Hepatocyte (in vitro differentiated cells): Measurements from ENCODE around the gene BEND7. TPM values are rescaled to one million over a fixed set of nuclear protein-coding genes. Genes with fewer than 3 reads are reported as not detected.
A peak's percentile ranks its signal among the peaks of the same experiment; 100 is the strongest.

Experiments used
- DNase-seq: peaks from one replicate; pipeline ENCODE4 v3.0.0-alpha.2; 2016; ENCODE audit warnings: low spot score
- H2AFZ ChIP-seq: fragments of 200-600 bp; sonication (generic); 2 replicates; pipeline ENCODE4 v1.6.0; 2016; ENCODE audit warnings: antibody characterized with exemption, mild to moderate bottlenecking
- H3K27ac ChIP-seq: fragments of 200-600 bp; sonication (generic); 2 replicates; pipeline ENCODE4 v1.5.1; 2016; ENCODE audit warnings: mild to moderate bottlenecking
- H3K27me3 ChIP-seq: fragments of 200-600 bp; sonication (generic); 2 replicates; pipeline ENCODE4 v1.6.1; 2016
- H3K36me3 ChIP-seq: fragments of 200-600 bp; sonication (generic); replicated peaks from 2 replicates; pipeline ENCODE4 v1.5.1; 2016; ENCODE audit warnings: low read depth; ENCODE audit not compliant: insufficient read depth
- H3K4me1 ChIP-seq: fragments of 200-600 bp; sonication (generic); 2 replicates; pipeline ENCODE4 v1.5.1; 2016; ENCODE audit warnings: mild to moderate bottlenecking, moderate library complexity; ENCODE audit not compliant: insufficient read depth
- H3K4me2 ChIP-seq: fragments of 200-600 bp; sonication (generic); 2 replicates; pipeline ENCODE4 v1.6.0; 2016
- H3K4me3 ChIP-seq: fragments of 200-600 bp; sonication (generic); 2 replicates; pipeline ENCODE4 v1.5.1; 2016; ENCODE audit warnings: mild to moderate bottlenecking
- H3K79me2 ChIP-seq: fragments of 200-600 bp; sonication (generic); 2 replicates; pipeline ENCODE4 v1.6.0; 2017; ENCODE audit warnings: mild to moderate bottlenecking
- H3K9me2 ChIP-seq: fragments of 200-600 bp; sonication (generic); replicated peaks from 2 replicates; pipeline ENCODE4 v1.6.0; 2017; ENCODE audit warnings: mild to moderate bottlenecking; ENCODE audit not compliant: insufficient read depth
- H3K9me3 ChIP-seq: fragments of 200-600 bp; sonication (generic); 2 replicates; pipeline ENCODE4 v1.5.1; 2016; ENCODE audit warnings: low read depth, mild to moderate bottlenecking
- H4K20me1 ChIP-seq: fragments of 200-600 bp; sonication (generic); 2 replicates; pipeline ENCODE4 v1.6.0; 2016; ENCODE audit warnings: mild to moderate bottlenecking; ENCODE audit not compliant: insufficient read depth, poor library complexity, severe bottlenecking
- CTCF ChIP-seq: fragments of 200-600 bp; sonication (generic); IDR thresholded peaks from 2 replicates; pipeline ENCODE4 v1.5.1; 2016; ENCODE audit warnings: antibody characterized with exemption, mild to moderate bottlenecking; ENCODE audit not compliant: poor library complexity
- EZH2 ChIP-seq: fragments of 200-600 bp; sonication (generic); IDR thresholded peaks from 2 replicates; pipeline ENCODE4 v1.6.1; 2016; ENCODE audit warnings: antibody characterized with exemption, mild to moderate bottlenecking, borderline replicate concordance
- EZH2phosphoT487 ChIP-seq: fragments of 200-600 bp; sonication (generic); IDR thresholded peaks from one replicate; pipeline ENCODE4 v1.6.1; 2018; ENCODE audit warnings: antibody characterized with exemption, mild to moderate bottlenecking, low read depth, moderate library complexity; ENCODE audit not compliant: unreplicated experiment, severe bottlenecking
- WGBS: methylation state at CpG from one replicate; pipeline ENCODE4 v1.1.6; 2016; ENCODE audit warnings: low lambda C conversion rate; ENCODE audit errors: missing lambda C conversion rate; 5-methylcytosine and 5-hydroxymethylcytosine counted together
- polyA plus RNA-seq: library from polyadenylated mRNA; unstranded; fragments of >200 nt; fragmentation: Nextera tagmentation; extraction: Ambion mirVana; gene quantifications from 2 replicates; pipeline ENCODE4 v1.2.1, GENCODE V29; 2016
- total RNA-seq: library from RNA; depleted of rRNA; stranded (reverse); fragments of >200 nt; gene quantifications from 2 replicates; pipeline ENCODE4 v1.2.3, GENCODE V29; 2014

The BEND7 gene
- total and polyA plus RNA-seq, 2 experiments from 2014 or later, result 7.6 to 8.2 TPM

DNA sequence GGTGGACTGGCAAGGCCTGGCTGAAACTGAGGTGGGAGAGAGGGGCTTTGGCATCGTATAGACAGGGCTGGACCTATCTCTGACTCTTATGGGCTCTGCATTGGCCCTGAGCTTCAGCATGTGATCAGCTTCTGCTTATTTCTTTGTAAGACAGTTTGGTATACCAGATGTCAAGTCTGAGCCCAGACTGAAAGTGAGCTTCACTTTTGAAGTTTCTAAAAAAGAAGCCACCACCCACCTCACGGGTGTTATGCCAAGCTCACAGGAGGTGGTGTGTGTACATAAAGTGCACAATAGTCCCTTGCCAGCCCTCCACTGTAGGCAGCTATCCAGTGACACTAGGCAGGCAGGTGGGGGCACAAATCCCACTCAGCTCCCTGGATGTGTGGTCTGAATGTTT is 112.1 kb downstream of the BEND7 start:
- no peak for DNase-seq
- Histone ChIP-seq H3K9me3 (no peaks in the 10 kb centered on the region), H2AFZ (no peak overlapping the region), H3K79me2 (no peaks in the 10 kb centered on the region), H3K4me1 (no peaks in the 10 kb centered on the region), H3K4me3 (no peak overlapping the region), H3K27ac (no peak overlapping the region), H3K27me3 (no peaks in the 10 kb centered on the region), H4K20me1 (no peaks in the 10 kb centered on the region), H3K36me3 (no peaks in the 10 kb centered on the region), H3K4me2 (no peak overlapping the region), H3K9me2 (no peaks in the 10 kb centered on the region)
- WGBS, result 84% methylated on average over 2 of the region's 2 CpGs
- TF ChIP-seq EZH2phosphoT487 (no peak), CTCF (no peak), EZH2 (no peak)

- peak; percentile 59 for DNase-seq
- WGBS, result 58% methylated on average over 2 of the region's 2 CpGs
- H3K9me2 ChIP-seq, result no peaks in the 10 kb centered on the region
- H3K9me3 ChIP-seq, result no peaks in the 10 kb centered on the region
- H3K36me3 ChIP-seq, result no peaks in the 10 kb centered on the region
- no peaks in the 10 kb centered on the region for H3K27me3 ChIP-seq
- TF ChIP-seq EZH2phosphoT487 (no peak), EZH2 (no peak), CTCF (no peak)
- H2AFZ ChIP-seq, result no peak overlapping the region
- no peaks in the 10 kb centered on the region for H3K79me2 ChIP-seq
- no peaks in the 10 kb centered on the region for H4K20me1 ChIP-seq
- no peak overlapping the region for H3K4me3 ChIP-seq
- no peak overlapping the region for H3K4me2 ChIP-seq
- H3K27ac ChIP-seq, result peak overlapping the region; percentile 36
- no peaks in the 10 kb centered on the region for H3K4me1 ChIP-seq
Observed at GRCh38 chr10:13414855-13415254, 114.0 kb downstream of the BEND7 start.

- Histone ChIP-seq H3K27ac (peak overlapping the region; percentile 42), H3K27me3 (no peaks in the 10 kb centered on the region), H3K4me1 (no peaks in the 10 kb centered on the region), H3K4me3 (no peak overlapping the region), H3K9me2 (no peaks in the 10 kb centered on the region), H2AFZ (no peak overlapping the region), H3K4me2 (no peak overlapping the region), H3K9me3 (no peaks in the 10 kb centered on the region), H3K36me3 (no peaks in the 10 kb centered on the region), H4K20me1 (no peaks in the 10 kb centered on the region), H3K79me2 (no peaks in the 10 kb centered on the region)
- DNase-seq, result no peak
- 93% methylated on average over 1 of the region's 1 CpG for WGBS
- TF ChIP-seq CTCF (no peak), EZH2phosphoT487 (no peak), EZH2 (no peak)
Observed at GRCh38 chr10:13414137-13414536, 114.7 kb downstream of the BEND7 start.

GRCh38 chr10:13412894-13413293 is 115.9 kb downstream of the BEND7 start:
- H3K4me1 ChIP-seq, result no peaks in the 10 kb centered on the region
- no peak for TF ChIP-seq CTCF
- no peak for TF ChIP-seq EZH2
- no peak for TF ChIP-seq EZH2phosphoT487
- H3K27ac ChIP-seq, result no peak overlapping the region
- no peak overlapping the region for H3K4me2 ChIP-seq
- no peaks in the 10 kb centered on the region for H4K20me1 ChIP-seq
- no peak overlapping the region for H3K4me3 ChIP-seq
- DNase-seq, result no peak
- no peaks in the 10 kb centered on the region for H3K9me2 ChIP-seq
- H3K9me3 ChIP-seq, result no peaks in the 10 kb centered on the region
- no peaks in the 10 kb centered on the region for H3K79me2 ChIP-seq
- H3K36me3 ChIP-seq, result no peaks in the 10 kb centered on the region
- no peak overlapping the region for H2AFZ ChIP-seq
- H3K27me3 ChIP-seq, result no peaks in the 10 kb centered on the region
- 94% methylated on average over 3 of the region's 3 CpGs for WGBS
